NCI-H524 (cell line): ENCODE measurements around the gene GNAZ.

ENCODE experiments used
- DNase-seq, 2 experiments: peaks; one replicate each; lab custom pipeline; 2025; lab: John Stamatoyannopoulos, UW

GNAZ gene

GRCh38 chr22:23106906-23107367 lies 36.6 kb downstream of the GNAZ start:
- peak; percentile 77 to 84 for DNase-seq

- DNase-seq = peak; percentile 93 to 94
Observed at GRCh38 chr22:23107487-23108248, 37.3 kb downstream of the GNAZ start.

- no peak for DNase-seq
Observed at GRCh38 chr22:23108249-23109078, 38.1 kb downstream of the GNAZ start.

DNA sequence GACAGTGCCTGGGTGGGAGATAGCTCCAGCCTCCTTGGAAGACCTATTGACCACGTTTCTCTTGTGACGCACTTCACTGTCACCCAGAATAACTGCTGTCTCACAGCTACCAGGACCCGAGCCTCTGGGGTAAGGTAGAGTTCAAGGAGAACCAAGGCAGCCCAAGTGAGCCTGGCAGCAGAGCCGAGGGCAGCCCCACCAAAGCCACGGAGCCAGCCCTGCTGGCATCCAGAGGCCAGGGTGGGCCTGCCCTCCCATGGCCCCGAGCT lies 38.7 kb downstream of the GNAZ start:
- no peak for DNase-seq

DNA sequence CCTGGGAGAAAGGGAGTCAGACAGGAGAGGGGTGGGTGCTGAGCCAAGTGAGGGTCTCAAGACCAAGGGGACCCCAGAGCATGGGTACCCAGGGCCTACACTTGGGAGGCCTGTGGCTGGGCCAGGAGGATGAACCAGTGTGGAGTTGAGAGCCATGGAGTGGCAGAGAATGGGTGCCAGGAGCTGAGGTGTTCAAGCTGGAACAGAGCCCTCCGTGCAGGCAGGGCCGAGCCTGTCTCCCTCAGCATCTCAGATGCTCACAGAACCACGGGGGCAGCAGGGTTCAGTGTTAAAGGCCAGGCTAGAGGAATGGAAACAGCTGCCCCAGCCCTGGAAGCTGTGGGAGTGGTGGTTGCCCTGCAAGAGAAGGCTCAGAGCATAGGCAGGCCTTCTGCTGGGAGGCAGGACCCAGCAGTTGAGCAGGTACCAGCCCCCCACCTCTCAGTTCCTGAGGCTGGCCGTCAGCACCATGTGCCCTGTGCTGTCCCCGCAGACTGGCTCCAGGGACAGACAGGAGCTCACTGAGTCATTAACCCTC lies 39.2 kb downstream of the GNAZ start:
- DNase-seq = peak in 1 of 2 experiments; percentile 29

DNA sequence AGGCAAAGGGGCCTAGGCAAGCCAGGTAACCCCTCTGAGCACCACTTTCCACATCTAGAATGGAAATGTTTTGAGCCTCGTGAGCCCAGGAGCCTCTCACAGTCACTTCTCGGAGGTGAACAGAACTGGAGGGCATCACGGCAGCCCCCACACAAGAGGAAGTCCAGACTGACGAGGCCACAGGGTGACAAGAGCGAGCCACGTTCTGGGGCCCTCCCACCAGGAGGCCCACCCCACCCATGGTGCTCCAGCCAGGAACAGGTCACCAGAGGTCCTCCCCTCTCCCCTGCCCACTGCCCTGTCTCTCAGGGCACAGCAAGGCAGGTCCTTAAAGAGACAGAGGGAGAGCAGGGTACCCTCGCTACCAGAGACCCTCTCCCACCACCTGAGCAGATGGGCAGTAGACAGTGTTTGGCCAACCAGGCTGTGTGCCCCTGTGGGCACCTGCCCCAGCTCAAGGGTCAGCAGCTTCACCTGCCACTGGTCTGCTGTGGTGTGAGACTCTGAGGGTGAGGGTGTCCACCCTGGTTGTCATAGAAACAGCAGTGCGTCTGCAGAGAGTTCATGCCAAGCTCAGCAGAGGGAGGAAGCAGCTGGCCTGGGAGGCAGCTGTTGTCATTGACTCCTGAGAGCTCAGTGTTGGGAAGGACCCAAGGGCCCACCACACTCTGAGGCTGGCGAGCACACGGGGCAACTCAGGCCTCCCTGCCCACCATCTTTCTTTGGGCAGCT lies 40.0 kb downstream of the GNAZ start:
- peak; percentile 70 to 87 for DNase-seq

DNA sequence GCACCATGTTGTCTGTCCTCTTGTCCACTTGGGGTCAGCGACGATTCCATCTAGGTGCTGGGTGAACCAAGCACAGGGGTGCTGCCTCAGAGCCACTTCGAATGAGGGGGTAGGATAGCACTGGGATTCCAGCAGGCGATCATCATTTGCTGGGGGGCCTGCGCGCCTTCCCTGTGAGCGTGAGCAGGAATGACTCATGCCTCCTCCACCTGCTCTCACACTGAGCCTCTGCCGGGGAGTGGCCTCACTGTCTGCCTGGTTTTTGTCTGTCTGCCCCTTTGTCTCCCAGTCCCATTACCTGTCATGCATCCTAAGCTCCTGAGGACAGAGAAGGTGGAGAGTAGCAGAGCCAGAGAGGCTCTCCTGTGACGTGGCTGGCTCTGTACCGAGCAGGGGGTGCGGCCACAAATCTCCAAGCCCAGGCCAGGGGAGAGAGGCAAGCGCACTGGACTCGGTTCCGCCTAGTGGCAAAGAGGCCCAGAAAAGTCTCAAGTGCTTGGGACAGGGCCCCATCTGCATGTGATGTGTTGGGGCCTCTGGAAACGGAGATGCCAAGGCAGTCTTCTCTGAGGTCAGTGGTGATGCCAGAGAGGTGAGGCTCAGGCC lies 40.7 kb downstream of the GNAZ start:
- peak in 1 of 2 experiments; percentile 63 for DNase-seq

GRCh38 chr22:23112472-23113012 lies 42.2 kb downstream of the GNAZ start:
- no peak for DNase-seq

DNA sequence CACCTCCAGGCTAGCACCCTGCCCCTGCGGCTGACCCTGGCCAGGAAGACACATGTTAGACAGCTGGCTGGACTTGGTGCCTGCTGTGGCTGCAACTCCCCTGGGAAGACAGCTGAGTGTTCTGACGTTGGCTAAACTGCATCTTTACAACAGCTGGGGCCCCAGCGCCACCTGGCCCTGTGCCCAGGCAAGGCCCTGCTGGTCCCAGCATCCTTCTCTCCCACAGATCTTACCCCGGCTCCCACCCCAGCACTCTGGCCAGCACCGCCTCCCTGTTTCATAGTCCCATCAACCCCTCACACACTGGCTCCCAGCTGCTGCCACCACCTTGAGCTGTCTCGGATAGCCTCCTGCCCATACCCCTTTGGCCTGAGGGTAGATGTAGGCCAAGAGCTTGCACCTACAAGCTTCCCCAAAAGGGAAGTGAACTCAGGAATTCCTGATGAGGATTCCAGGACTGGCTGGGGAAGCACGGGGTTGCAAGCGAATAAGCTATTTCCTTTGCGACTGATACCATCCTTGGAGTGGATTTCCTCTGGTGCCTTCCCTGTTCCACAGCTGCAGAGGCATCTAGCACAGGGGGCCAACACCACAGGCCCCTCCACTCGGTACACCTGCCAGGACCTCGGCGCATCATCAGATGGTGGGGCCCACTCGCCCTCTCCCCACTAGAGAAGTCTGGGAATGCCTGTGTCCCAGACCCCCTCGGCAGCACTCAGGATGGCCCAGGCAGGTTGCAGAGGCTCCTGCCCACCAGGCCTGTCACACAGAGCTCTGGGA lies 42.9 kb downstream of the GNAZ start:
- peak; percentile 94 to 98 for DNase-seq

- peak in 1 of 2 experiments; percentile 22 for DNase-seq
Observed at GRCh38 chr22:23113847-23114720, 43.8 kb downstream of the GNAZ start.

- DNase-seq = no peak
Observed at GRCh38 chr22:23114721-23115020, 44.4 kb downstream of the GNAZ start.

- no peak for DNase-seq
Observed at GRCh38 chr22:23115369-23115768, 45.0 kb downstream of the GNAZ start.

DNA sequence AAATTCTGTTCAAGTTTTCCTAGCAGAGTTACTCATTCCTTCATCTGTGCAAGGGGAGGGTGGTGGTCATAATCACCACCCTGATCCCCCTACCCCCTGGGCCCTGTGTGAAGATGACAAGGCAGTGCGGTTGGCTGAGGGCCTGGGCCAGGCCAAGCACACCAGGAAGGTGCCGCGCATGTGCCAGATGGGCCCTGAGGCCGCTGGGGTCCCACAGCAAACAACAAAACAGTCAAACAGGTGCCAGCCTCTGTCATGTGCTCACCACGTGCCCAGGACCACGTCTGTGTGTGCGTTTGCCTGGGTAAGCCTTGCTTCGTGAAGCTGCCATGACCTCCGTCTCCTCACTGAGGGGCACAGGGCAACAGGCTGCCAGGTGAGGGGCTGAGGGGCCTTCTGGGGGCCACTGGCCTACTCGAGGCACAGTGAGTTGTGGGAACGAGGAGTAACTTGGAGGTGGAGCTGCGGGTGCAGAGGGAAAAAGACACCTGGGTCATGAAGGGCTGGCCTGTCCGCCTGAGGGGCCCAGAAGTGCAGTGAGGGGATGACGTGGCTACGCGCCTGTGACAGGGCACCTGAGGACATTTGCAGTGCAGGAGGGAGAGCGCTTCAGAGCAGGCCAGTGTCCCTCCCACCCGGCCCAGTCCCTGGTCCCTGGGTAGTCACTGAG lies 45.6 kb downstream of the GNAZ start:
- no peak for DNase-seq

- no peak for DNase-seq
Observed at GRCh38 chr22:23116506-23117263, 46.4 kb downstream of the GNAZ start.

- no peak for DNase-seq
Observed at GRCh38 chr22:23117275-23117674, 47.0 kb downstream of the GNAZ start.

GRCh38 chr22:23117891-23118646 lies 47.8 kb downstream of the GNAZ start:
- peak in 1 of 2 experiments; percentile 39 for DNase-seq

GRCh38 chr22:23118647-23119493 lies 48.6 kb downstream of the GNAZ start:
- DNase-seq = no peak
